ENCODE results near the gene BTBD9. TPM values are rescaled to one million over a fixed set of nuclear protein-coding genes. Genes with fewer than 3 reads are reported as not detected.

The BTBD9 gene
- total and polyA plus RNA-seq, 4 donors = 8.7 to 73.9 (median 28.3) TPM

- ATAC-seq (ENCODE audit: insufficient read depth, low FRiP score) = peak; percentile 36
Observed at GRCh38 chr6:38509713-38510112, 130.0 kb downstream of the BTBD9 start.

GRCh38 chr6:38508894-38509293 lies 130.8 kb downstream of the BTBD9 start:
- H3K27me3 ChIP-seq (ENCODE audit: control insufficient read depth in 3 of 3, insufficient read depth in 3 of 3, low read length in 2 of 3) = no peaks in the 10 kb centered on the region
- H3K36me3 ChIP-seq (ENCODE audit: control insufficient read depth in 4 of 4, insufficient read depth in 4 of 4, low read length in 4 of 4) = no peaks in the 10 kb centered on the region
- no peak overlapping the region for H3K4me3 ChIP-seq
- H3K27ac ChIP-seq (ENCODE audit: low read depth in 1 of 2, low read length in 1 of 2) = no peak overlapping the region
- no peak overlapping the region for H3K9ac ChIP-seq (ENCODE audit: insufficient read depth in 1 of 2, low read length in 2 of 2)
- ATAC-seq (ENCODE audit: insufficient read depth, low FRiP score) = peak; percentile 48
- peaks cover 0 to 26% (median 9%) of the 10 kb centered on the region in 5 donors for H3K4me1 ChIP-seq (ENCODE audit: control insufficient read depth in 5 of 5, insufficient read depth in 5 of 5, low read length in 5 of 5)
- TF ChIP-seq CTCF (IDR thresholded peaks at IDR 0.05; ENCODE audit: control extremely low read depth, extremely low read depth) = no peak
- H3K9me3 ChIP-seq (ENCODE audit: control insufficient read depth in 4 of 4, insufficient read depth in 3 of 4, low read length in 3 of 4) = no peaks in the 10 kb centered on the region
- DNase-seq = peak in 2 of 3 donors; percentile 50 to 69

More at GRCh38 chr6:38509713-38510112, 130.0 kb downstream of the BTBD9 start:
- Histone ChIP-seq H3K4me3 (no peak overlapping the region), H3K4me1 (ENCODE audit: control insufficient read depth in 5 of 5, insufficient read depth in 5 of 5, low read length in 5 of 5) (peaks cover 0 to 22% (median 6%) of the 10 kb centered on the region in 5 donors), H3K27ac (ENCODE audit: low read depth in 1 of 2, low read length in 1 of 2) (no peak overlapping the region), H3K9ac (ENCODE audit: insufficient read depth in 1 of 2, low read length in 2 of 2) (no peak overlapping the region), H3K9me3 (ENCODE audit: control insufficient read depth in 4 of 4, insufficient read depth in 3 of 4, low read length in 3 of 4) (no peaks in the 10 kb centered on the region), H3K36me3 (ENCODE audit: control insufficient read depth in 4 of 4, insufficient read depth in 4 of 4, low read length in 4 of 4) (no peaks in the 10 kb centered on the region), H3K27me3 (ENCODE audit: control insufficient read depth in 3 of 3, insufficient read depth in 3 of 3, low read length in 2 of 3) (no peaks in the 10 kb centered on the region)
- no peak for TF ChIP-seq CTCF (IDR thresholded peaks at IDR 0.05; ENCODE audit: control extremely low read depth, extremely low read depth)
- no peak for DNase-seq
- 71 to 97% methylated on average over 1 of the region's 1 CpG for WGBS, 2 donors

- no peak overlapping the region for H3K4me3 ChIP-seq
- peaks cover 0 to 30% (median 11%) of the 10 kb centered on the region in 5 donors for H3K4me1 ChIP-seq (ENCODE audit: control insufficient read depth in 5 of 5, insufficient read depth in 5 of 5, low read length in 5 of 5)
- H3K27ac ChIP-seq (ENCODE audit: low read depth in 1 of 2, low read length in 1 of 2) = no peak overlapping the region
- no peaks in the 10 kb centered on the region for H3K27me3 ChIP-seq (ENCODE audit: control insufficient read depth in 3 of 3, insufficient read depth in 3 of 3, low read length in 2 of 3)
- WGBS, 2 donors = 66 to 81% methylated on average over 2 of the region's 2 CpGs
- TF ChIP-seq CTCF (IDR thresholded peaks at IDR 0.05; ENCODE audit: control extremely low read depth, extremely low read depth) = no peak
- no peaks in the 10 kb centered on the region for H3K9me3 ChIP-seq (ENCODE audit: control insufficient read depth in 4 of 4, insufficient read depth in 3 of 4, low read length in 3 of 4)
- no peaks in the 10 kb centered on the region for H3K36me3 ChIP-seq (ENCODE audit: control insufficient read depth in 4 of 4, insufficient read depth in 4 of 4, low read length in 4 of 4)
- no peak overlapping the region for H3K9ac ChIP-seq (ENCODE audit: insufficient read depth in 1 of 2, low read length in 2 of 2)
- DNase-seq = no peak
- ATAC-seq (ENCODE audit: insufficient read depth, low FRiP score) = no peak
Observed at GRCh38 chr6:38508286-38508685, 131.4 kb downstream of the BTBD9 start.

- H3K4me1 ChIP-seq (ENCODE audit: control insufficient read depth in 5 of 5, insufficient read depth in 5 of 5, low read length in 5 of 5) = peaks cover 0 to 30% (median 9%) of the 10 kb centered on the region in 5 donors
- H3K9ac ChIP-seq (ENCODE audit: insufficient read depth in 1 of 2, low read length in 2 of 2) = no peak overlapping the region
- no peak overlapping the region for H3K4me3 ChIP-seq
- H3K9me3 ChIP-seq (ENCODE audit: control insufficient read depth in 4 of 4, insufficient read depth in 3 of 4, low read length in 3 of 4) = no peaks in the 10 kb centered on the region
- ATAC-seq (ENCODE audit: insufficient read depth, low FRiP score) = no peak
- no peak overlapping the region for H3K27ac ChIP-seq (ENCODE audit: low read depth in 1 of 2, low read length in 1 of 2)
- TF ChIP-seq CTCF (IDR thresholded peaks at IDR 0.05; ENCODE audit: control extremely low read depth, extremely low read depth) = no peak
- no peaks in the 10 kb centered on the region for H3K36me3 ChIP-seq (ENCODE audit: control insufficient read depth in 4 of 4, insufficient read depth in 4 of 4, low read length in 4 of 4)
- no peaks in the 10 kb centered on the region for H3K27me3 ChIP-seq (ENCODE audit: control insufficient read depth in 3 of 3, insufficient read depth in 3 of 3, low read length in 2 of 3)
- DNase-seq = no peak
Observed at GRCh38 chr6:38507173-38507572, 132.6 kb downstream of the BTBD9 start.
